ENCODE data around the gene MAVS. TPM values are rescaled to one million over a fixed set of nuclear protein-coding genes. Genes with fewer than 3 reads are reported as not detected.

Gene MAVS
- total RNA-seq, 1 donor from 2014 or later, result 35.2 TPM

DNA sequence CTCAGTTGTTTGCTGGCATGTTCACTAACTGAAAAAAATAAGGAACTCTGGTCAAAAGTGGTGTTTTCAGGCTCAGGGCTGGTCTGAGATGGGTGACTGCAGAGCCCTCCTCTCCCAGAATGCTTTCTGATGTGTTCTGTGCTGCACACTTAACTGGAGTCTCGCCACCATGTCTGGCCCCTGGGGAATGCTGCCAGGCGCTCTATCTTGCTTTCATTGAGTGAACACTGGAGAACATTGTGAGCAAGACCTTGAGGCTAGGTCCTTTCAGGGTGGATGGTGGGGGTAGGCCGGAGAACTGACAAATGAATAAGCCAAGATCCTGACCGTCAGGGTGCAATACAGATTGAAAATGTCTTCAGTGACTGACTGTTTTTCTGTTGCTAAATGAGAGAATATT lies 62.0 kb downstream of the MAVS start:
- Histone ChIP-seq H3K4me3 (no peak overlapping the region), H3K36me3 (peaks cover 47 to 49% of the 10 kb centered on the region in 2 donors), H3K9me3 (no peaks in the 10 kb centered on the region), H3K27ac (peak overlapping the region in 1 of 2 donors; percentile 33), H3K4me1 (peaks cover 6 to 33% of the 10 kb centered on the region in 2 donors), H3K27me3 (no peaks in the 10 kb centered on the region)
- no peak for TF ChIP-seq CTCF (IDR thresholded peaks at IDR 0.05)
- DNase-seq (ENCODE audit: low spot score in 2 of 2), result no peak
- intact Hi-C loops (cut with DNase I), result no loop called here

GRCh38 chr20:3909952-3910366 lies 63.3 kb downstream of the MAVS start:
- H3K4me3 ChIP-seq, result no peak overlapping the region
- intact Hi-C loops (cut with DNase I), result no loop called here
- TF ChIP-seq CTCF (IDR thresholded peaks at IDR 0.05), result no peak
- no peaks in the 10 kb centered on the region for H3K27me3 ChIP-seq
- H3K27ac ChIP-seq, result no peak overlapping the region
- H3K9me3 ChIP-seq, result no peaks in the 10 kb centered on the region
- H3K4me1 ChIP-seq, result peaks cover 4 to 31% of the 10 kb centered on the region in 2 donors
- peaks cover 59 to 60% of the 10 kb centered on the region in 2 donors for H3K36me3 ChIP-seq
- DNase-seq (ENCODE audit: low spot score in 2 of 2), result no peak

DNA sequence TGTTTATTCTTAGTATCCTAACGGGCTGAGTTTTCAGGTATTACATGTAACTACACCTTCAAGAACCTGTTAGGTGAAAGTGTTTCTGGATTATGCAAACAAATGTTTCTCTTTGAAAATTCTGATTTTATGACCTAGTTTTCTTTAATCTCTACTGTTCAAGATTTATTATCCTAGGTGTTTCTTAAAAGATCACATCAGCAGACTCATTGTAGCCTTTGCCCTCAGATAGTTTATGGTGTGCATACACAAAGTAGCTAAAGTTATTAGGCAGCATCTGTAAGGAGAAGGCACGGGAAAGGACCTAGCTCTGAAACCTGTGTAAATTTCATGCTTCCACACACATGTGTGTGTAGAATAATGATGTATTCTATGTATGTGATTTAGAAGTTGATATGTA lies 64.2 kb downstream of the MAVS start:
- no peak for TF ChIP-seq CTCF (IDR thresholded peaks at IDR 0.05)
- H3K27me3 ChIP-seq, result no peaks in the 10 kb centered on the region
- no peaks in the 10 kb centered on the region for H3K9me3 ChIP-seq
- DNase-seq (ENCODE audit: low spot score in 2 of 2), result no peak
- H3K36me3 ChIP-seq, result peaks cover 62 to 65% of the 10 kb centered on the region in 2 donors
- H3K4me1 ChIP-seq, result peaks cover 4 to 26% of the 10 kb centered on the region in 2 donors
- no peak overlapping the region for H3K4me3 ChIP-seq
- intact Hi-C loops (cut with DNase I), result no loop called here
- H3K27ac ChIP-seq, result no peak overlapping the region

DNA sequence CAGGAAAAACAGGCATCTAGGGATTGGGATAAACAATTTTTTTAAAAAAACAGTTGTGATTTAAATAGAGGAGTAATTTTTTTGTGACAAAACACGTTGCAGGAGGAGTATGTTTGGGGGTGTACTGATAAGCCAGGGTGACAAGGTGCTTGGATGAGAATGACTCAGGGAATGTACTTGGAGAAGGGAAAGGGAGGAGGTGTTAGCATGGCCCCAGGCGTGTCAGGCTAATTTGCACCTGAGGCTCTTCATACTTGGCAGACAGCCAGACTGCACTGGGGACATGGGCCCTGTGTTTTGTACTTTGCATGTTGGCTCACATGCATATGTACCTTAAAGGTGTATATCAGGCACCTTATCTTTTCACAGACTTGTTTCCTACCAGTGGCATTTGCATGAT lies 65.3 kb downstream of the MAVS start:
- H3K4me1 ChIP-seq, result peaks cover 4 to 19% of the 10 kb centered on the region in 2 donors
- no peak for TF ChIP-seq CTCF (IDR thresholded peaks at IDR 0.05)
- intact Hi-C loops (cut with DNase I), result no loop called here
- no peaks in the 10 kb centered on the region for H3K9me3 ChIP-seq
- no peak for DNase-seq (ENCODE audit: low spot score in 2 of 2)
- H3K27ac ChIP-seq, result no peak overlapping the region
- no peaks in the 10 kb centered on the region for H3K27me3 ChIP-seq
- H3K4me3 ChIP-seq, result no peak overlapping the region
- H3K36me3 ChIP-seq, result peaks cover 64 to 68% of the 10 kb centered on the region in 2 donors

- H3K9me3 ChIP-seq, result no peaks in the 10 kb centered on the region
- H3K4me3 ChIP-seq, result no peak overlapping the region
- intact Hi-C loops (cut with DNase I), result no loop called here
- peaks cover 66 to 74% of the 10 kb centered on the region in 2 donors for H3K36me3 ChIP-seq
- H3K4me1 ChIP-seq, result peaks cover 0 to 1% of the 10 kb centered on the region in 2 donors
- no peaks in the 10 kb centered on the region for H3K27me3 ChIP-seq
- H3K27ac ChIP-seq, result no peak overlapping the region
- no peak for TF ChIP-seq CTCF (IDR thresholded peaks at IDR 0.05)
- DNase-seq (ENCODE audit: low spot score in 2 of 2), result no peak
Observed at GRCh38 chr20:3914446-3914845, 67.8 kb downstream of the MAVS start.

GRCh38 chr20:3915691-3916090 lies 69.1 kb downstream of the MAVS start:
- Histone ChIP-seq H3K4me1 (peaks cover 0 to 5% of the 10 kb centered on the region in 2 donors), H3K36me3 (peaks cover 56 to 67% of the 10 kb centered on the region in 2 donors), H3K27ac (no peak overlapping the region), H3K9me3 (no peaks in the 10 kb centered on the region), H3K4me3 (no peak overlapping the region), H3K27me3 (no peaks in the 10 kb centered on the region)
- no peak for TF ChIP-seq CTCF (IDR thresholded peaks at IDR 0.05)
- intact Hi-C loops (cut with DNase I), result no loop called here
- DNase-seq (ENCODE audit: low spot score in 2 of 2), result no peak
